ENCODE results near the gene NAT14. TPM values are rescaled to one million over a fixed set of nuclear protein-coding genes. Genes with fewer than 3 reads are reported as not detected.

The NAT14 gene
- polyA plus RNA-seq, 1 donor (not counting 4 experiments of a cell fraction or from before 2014, with no cell fraction given): 11.0 TPM

DNA sequence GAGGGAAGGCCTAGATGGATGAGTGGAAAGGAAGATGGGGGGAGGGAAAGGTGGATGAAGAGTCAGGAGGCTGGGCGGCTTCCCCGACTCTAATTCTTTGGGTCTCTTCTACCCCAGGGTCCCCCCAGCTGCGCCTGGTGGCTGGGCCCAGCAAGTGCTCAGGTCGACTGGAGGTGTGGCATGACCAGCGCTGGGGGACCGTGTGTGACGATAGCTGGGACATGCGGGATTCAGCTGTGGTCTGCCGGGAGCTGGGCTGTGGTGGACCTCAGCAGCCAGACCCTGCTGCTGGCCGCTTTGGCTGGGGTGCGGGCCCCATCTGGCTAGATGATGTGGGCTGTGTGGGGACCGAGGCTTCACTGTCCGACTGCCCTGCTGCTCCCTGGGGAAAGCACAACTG is 12.8 kb downstream of the NAT14 start:
- no peaks in the 10 kb centered on the region for H3K4me1 ChIP-seq (ENCODE audit: control insufficient read depth, extremely low read depth, insufficient read depth, low read length)
- H3K4me2 ChIP-seq (ENCODE audit: control insufficient read depth, extremely low read depth, insufficient read depth, low read depth, low read length): no peak overlapping the region
- DNase-seq (ENCODE audit: low read depth, low spot score) (no peak), FAIRE-seq (no peak)
- no peaks in the 10 kb centered on the region for H4K20me1 ChIP-seq (ENCODE audit: control insufficient read depth, extremely low read depth, insufficient read depth, low read length)
- H3K9me1 ChIP-seq (ENCODE audit: control insufficient read depth, extremely low read depth, insufficient read depth, low read length): no peaks in the 10 kb centered on the region
- TF ChIP-seq EZH2 (IDR thresholded peaks at IDR 0.05; ENCODE audit: low read length): no peak
- H2AFZ ChIP-seq (ENCODE audit: control insufficient read depth, low read length): no peak overlapping the region
- H3K79me2 ChIP-seq (ENCODE audit: control insufficient read depth, insufficient read depth, low read length): no peaks in the 10 kb centered on the region
- no peaks in the 10 kb centered on the region for H3K36me3 ChIP-seq (ENCODE audit: control insufficient read depth in 2 of 2, extremely low read depth in 1 of 2, insufficient read depth in 2 of 2, low read length in 2 of 2)
- H3K9ac ChIP-seq (ENCODE audit: control insufficient read depth, extremely low read depth, insufficient read depth, low read length): no peak overlapping the region
- dilution Hi-C loops (cut with MboI; ENCODE audit: extremely low pct_ligation_motif_present, low sequenced_read_pairs): no loop called here
- H3K27me3 ChIP-seq (ENCODE audit: control insufficient read depth, extremely low read depth, insufficient read depth, low read length): peaks cover 29% of the 10 kb centered on the region
- no peak overlapping the region for H3K27ac ChIP-seq (ENCODE audit: control insufficient read depth, insufficient read depth, low read length)
- H3K9me3 ChIP-seq (ENCODE audit: control insufficient read depth, low read depth, low read length): no peaks in the 10 kb centered on the region
- H3K4me3 ChIP-seq (ENCODE audit: control insufficient read depth in 2 of 3, extremely low read depth in 1 of 3, insufficient read depth in 2 of 3, low read depth in 1 of 3, low read length in 3 of 3): no peak overlapping the region

DNA sequence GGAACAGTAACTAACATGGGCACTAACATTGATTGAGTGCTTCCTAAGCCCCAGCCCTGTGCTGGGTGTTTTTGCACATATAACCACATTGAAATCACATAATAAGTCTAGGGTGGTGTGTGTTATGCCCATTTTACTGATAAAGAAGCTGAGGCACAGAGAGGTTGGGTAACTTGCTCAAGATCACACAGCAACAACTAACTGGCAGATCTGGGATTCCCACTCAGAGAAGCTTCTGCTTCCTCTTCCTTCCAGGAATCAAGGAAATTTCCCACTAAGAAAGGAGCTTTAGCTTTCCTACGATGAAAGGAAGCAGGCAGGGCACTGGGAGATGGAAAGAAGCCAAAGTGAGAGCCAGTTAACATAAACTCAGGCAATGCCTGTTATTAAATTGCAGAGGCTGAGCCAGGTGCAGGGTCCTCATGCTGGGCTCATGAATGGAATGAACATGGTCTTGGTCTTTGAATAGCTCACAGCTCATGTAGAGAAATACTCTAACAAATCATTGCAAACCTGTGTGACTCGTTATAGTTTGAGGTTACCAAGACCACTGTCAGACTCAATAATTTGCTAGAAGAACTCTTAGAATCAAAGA is 13.4 kb downstream of the NAT14 start:
- no peaks in the 10 kb centered on the region for H4K20me1 ChIP-seq (ENCODE audit: control insufficient read depth, extremely low read depth, insufficient read depth, low read length)
- no peak for FAIRE-seq
- no peaks in the 10 kb centered on the region for H3K4me1 ChIP-seq (ENCODE audit: control insufficient read depth, extremely low read depth, insufficient read depth, low read length)
- H3K36me3 ChIP-seq (ENCODE audit: control insufficient read depth in 2 of 2, extremely low read depth in 1 of 2, insufficient read depth in 2 of 2, low read length in 2 of 2): no peaks in the 10 kb centered on the region
- H3K9me3 ChIP-seq (ENCODE audit: control insufficient read depth, low read depth, low read length): no peaks in the 10 kb centered on the region
- dilution Hi-C loops (cut with MboI; ENCODE audit: extremely low pct_ligation_motif_present, low sequenced_read_pairs): no loop called here
- no peak overlapping the region for H3K4me2 ChIP-seq (ENCODE audit: control insufficient read depth, extremely low read depth, insufficient read depth, low read depth, low read length)
- H3K9me1 ChIP-seq (ENCODE audit: control insufficient read depth, extremely low read depth, insufficient read depth, low read length): no peaks in the 10 kb centered on the region
- no peak for DNase-seq (ENCODE audit: low read depth, low spot score)
- peaks cover 23% of the 10 kb centered on the region for H3K27me3 ChIP-seq (ENCODE audit: control insufficient read depth, extremely low read depth, insufficient read depth, low read length)
- H2AFZ ChIP-seq (ENCODE audit: control insufficient read depth, low read length): no peak overlapping the region
- H3K4me3 ChIP-seq (ENCODE audit: control insufficient read depth in 2 of 3, extremely low read depth in 1 of 3, insufficient read depth in 2 of 3, low read depth in 1 of 3, low read length in 3 of 3): no peak overlapping the region
- H3K27ac ChIP-seq (ENCODE audit: control insufficient read depth, insufficient read depth, low read length): no peak overlapping the region
- no peak for TF ChIP-seq EZH2 (IDR thresholded peaks at IDR 0.05; ENCODE audit: low read length)
- TF ChIP-seq, protein P1, sequence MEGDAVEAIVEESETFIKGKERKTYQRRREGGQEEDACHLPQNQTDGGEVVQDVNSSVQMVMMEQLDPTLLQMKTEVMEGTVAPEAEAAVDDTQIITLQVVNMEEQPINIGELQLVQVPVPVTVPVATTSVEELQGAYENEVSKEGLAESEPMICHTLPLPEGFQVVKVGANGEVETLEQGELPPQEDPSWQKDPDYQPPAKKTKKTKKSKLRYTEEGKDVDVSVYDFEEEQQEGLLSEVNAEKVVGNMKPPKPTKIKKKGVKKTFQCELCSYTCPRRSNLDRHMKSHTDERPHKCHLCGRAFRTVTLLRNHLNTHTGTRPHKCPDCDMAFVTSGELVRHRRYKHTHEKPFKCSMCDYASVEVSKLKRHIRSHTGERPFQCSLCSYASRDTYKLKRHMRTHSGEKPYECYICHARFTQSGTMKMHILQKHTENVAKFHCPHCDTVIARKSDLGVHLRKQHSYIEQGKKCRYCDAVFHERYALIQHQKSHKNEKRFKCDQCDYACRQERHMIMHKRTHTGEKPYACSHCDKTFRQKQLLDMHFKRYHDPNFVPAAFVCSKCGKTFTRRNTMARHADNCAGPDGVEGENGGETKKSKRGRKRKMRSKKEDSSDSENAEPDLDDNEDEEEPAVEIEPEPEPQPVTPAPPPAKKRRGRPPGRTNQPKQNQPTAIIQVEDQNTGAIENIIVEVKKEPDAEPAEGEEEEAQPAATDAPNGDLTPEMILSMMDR (optimal IDR thresholded peaks at IDR 0.05 in 1 of 3, IDR thresholded peaks at IDR 0.05 in 1 of 3, conservative IDR thresholded peaks at IDR 0.05 in 1 of 3; ENCODE audit: extremely low read depth in 1 of 3, insufficient read depth in 2 of 3, low read length in 3 of 3): no peak
- H3K79me2 ChIP-seq (ENCODE audit: control insufficient read depth, insufficient read depth, low read length): no peaks in the 10 kb centered on the region
- no peak overlapping the region for H3K9ac ChIP-seq (ENCODE audit: control insufficient read depth, extremely low read depth, insufficient read depth, low read length)

Data from keratinocyte (primary cell).